Measurements from ENCODE around the gene DLX3.

The DLX3 gene

GRCh38 chr17:49970498-49970897 lies 24.5 kb downstream of the DLX3 start:
- no peak for DNase-seq

- no peak for DNase-seq
Observed at GRCh38 chr17:49969795-49970389, 25.1 kb downstream of the DLX3 start.

GRCh38 chr17:49969134-49969759 lies 25.8 kb downstream of the DLX3 start, which contains the start of gene DLX4:
TSS of gene DLX4 (plus strand) at chr17:49969190. CDS start at chr17:49969469, 279 bp downstream.
- no peak for DNase-seq

GRCh38 chr17:49968405-49969133 lies 26.5 kb downstream of the DLX3 start:
- no peak for DNase-seq

- no peak for DNase-seq
Observed at GRCh38 chr17:49967621-49968404, 27.2 kb downstream of the DLX3 start.

- DNase-seq, result no peak
Observed at GRCh38 chr17:49967205-49967604, 27.8 kb downstream of the DLX3 start.

GRCh38 chr17:49966767-49967166 lies 28.3 kb downstream of the DLX3 start:
- DNase-seq, result no peak

GRCh38 chr17:49965524-49965909 lies 29.5 kb downstream of the DLX3 start:
- DNase-seq, result no peak

- DNase-seq, result no peak
Observed at GRCh38 chr17:49964769-49965523, 30.1 kb downstream of the DLX3 start.

GRCh38 chr17:49964303-49964768 lies 30.7 kb downstream of the DLX3 start:
- DNase-seq, result no peak

GRCh38 chr17:49963626-49964302 lies 31.3 kb downstream of the DLX3 start:
- DNase-seq, result no peak

GRCh38 chr17:49963309-49963625 lies 31.8 kb downstream of the DLX3 start:
- no peak for DNase-seq

GRCh38 chr17:49962599-49963308 lies 32.3 kb downstream of the DLX3 start:
- DNase-seq, result no peak

- DNase-seq, result no peak
Observed at GRCh38 chr17:49959183-49959935, 35.7 kb downstream of the DLX3 start.

GRCh38 chr17:49958723-49959122 lies 36.3 kb downstream of the DLX3 start:
- no peak for DNase-seq

- DNase-seq, result no peak
Observed at GRCh38 chr17:49957350-49957749, 37.7 kb downstream of the DLX3 start.

GRCh38 chr17:49956780-49957179 lies 38.2 kb downstream of the DLX3 start:
- no peak for DNase-seq

- no peak for DNase-seq
Observed at GRCh38 chr17:49955157-49955556, 39.9 kb downstream of the DLX3 start.

- DNase-seq, result no peak
Observed at GRCh38 chr17:49952912-49953497, 42.0 kb downstream of the DLX3 start.

GRCh38 chr17:49952209-49952911 lies 42.7 kb downstream of the DLX3 start:
- peak; percentile 55 for DNase-seq

Measured in SHP77 treated with DMSO at 0.1 percent for 48 hours (cell line).